ENCODE measurements around the gene DNAH11. TPM values are rescaled to one million over a fixed set of nuclear protein-coding genes. Genes with fewer than 3 reads are reported as not detected.

DNAH11 gene
- total and polyA plus RNA-seq, 2 donors (not counting 1 experiment from before 2014, with no cell fraction given) = 0.33 to 0.34 TPM

DNA sequence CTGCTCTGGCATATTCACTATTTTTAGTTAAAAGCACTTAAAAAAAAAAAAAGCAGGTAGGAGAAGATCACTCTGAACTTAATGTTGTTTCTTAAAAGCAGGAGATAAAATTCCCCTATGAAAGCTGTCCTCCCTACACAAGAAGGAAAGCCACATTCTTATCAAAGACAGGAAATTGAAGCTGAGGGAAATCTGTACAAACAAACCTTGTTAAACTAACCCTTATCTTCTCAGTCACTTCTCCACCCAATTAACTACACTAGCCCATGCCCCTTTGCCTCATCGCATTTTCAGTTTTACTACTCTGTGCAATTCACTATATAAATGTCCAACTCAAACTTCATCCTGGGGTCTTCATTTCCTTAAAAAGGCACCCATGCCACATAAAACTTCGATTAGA lies 405.5 kb downstream of the DNAH11 start:
- H3K27ac ChIP-seq (ENCODE audit: insufficient read depth, low read length) = no peak overlapping the region
- H3K36me3 ChIP-seq (ENCODE audit: control insufficient read depth, insufficient read depth, low read length) = no peaks in the 10 kb centered on the region
- no peak for TF ChIP-seq EZH2 (IDR thresholded peaks at IDR 0.05; ENCODE audit: low read length, missing control alignments)
- TF ChIP-seq, protein P1, sequence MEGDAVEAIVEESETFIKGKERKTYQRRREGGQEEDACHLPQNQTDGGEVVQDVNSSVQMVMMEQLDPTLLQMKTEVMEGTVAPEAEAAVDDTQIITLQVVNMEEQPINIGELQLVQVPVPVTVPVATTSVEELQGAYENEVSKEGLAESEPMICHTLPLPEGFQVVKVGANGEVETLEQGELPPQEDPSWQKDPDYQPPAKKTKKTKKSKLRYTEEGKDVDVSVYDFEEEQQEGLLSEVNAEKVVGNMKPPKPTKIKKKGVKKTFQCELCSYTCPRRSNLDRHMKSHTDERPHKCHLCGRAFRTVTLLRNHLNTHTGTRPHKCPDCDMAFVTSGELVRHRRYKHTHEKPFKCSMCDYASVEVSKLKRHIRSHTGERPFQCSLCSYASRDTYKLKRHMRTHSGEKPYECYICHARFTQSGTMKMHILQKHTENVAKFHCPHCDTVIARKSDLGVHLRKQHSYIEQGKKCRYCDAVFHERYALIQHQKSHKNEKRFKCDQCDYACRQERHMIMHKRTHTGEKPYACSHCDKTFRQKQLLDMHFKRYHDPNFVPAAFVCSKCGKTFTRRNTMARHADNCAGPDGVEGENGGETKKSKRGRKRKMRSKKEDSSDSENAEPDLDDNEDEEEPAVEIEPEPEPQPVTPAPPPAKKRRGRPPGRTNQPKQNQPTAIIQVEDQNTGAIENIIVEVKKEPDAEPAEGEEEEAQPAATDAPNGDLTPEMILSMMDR (conservative IDR thresholded peaks at IDR 0.05 in 1 of 2, IDR thresholded peaks at IDR 0.05 in 1 of 2; ENCODE audit: low read depth in 1 of 2, low read length in 2 of 2) = no peak
- H3K4me1 ChIP-seq (ENCODE audit: control insufficient read depth, extremely low read depth, insufficient read depth, low read length) = peaks cover 2% of the 10 kb centered on the region
- no peak overlapping the region for H3K4me2 ChIP-seq (ENCODE audit: extremely low read depth, insufficient read depth, low read length)
- no peaks in the 10 kb centered on the region for H3K9me3 ChIP-seq (ENCODE audit: control insufficient read depth, insufficient read depth, low read depth, low read length)
- no peak overlapping the region for H3K4me3 ChIP-seq (replicated peaks in 1 of 4; ENCODE audit: control extremely low read depth in 1 of 4, insufficient read depth in 1 of 4, low read depth in 3 of 4, low read length in 4 of 4)
- no peaks in the 10 kb centered on the region for H3K27me3 ChIP-seq (ENCODE audit: control insufficient read depth, insufficient read depth, low read length)
- no peaks in the 10 kb centered on the region for H4K20me1 ChIP-seq (ENCODE audit: control insufficient read depth, extremely low read depth, insufficient read depth, low read length)
- H3K79me2 ChIP-seq (ENCODE audit: control insufficient read depth, insufficient read depth, low read length) = peaks cover under 1% of the 10 kb centered on the region
- H2AFZ ChIP-seq (ENCODE audit: low read length) = no peak overlapping the region
- DNase-seq (ENCODE audit: low read depth in 2 of 2) = no peak
- no peak overlapping the region for H3K9ac ChIP-seq (ENCODE audit: insufficient read depth, low read length)

DNA sequence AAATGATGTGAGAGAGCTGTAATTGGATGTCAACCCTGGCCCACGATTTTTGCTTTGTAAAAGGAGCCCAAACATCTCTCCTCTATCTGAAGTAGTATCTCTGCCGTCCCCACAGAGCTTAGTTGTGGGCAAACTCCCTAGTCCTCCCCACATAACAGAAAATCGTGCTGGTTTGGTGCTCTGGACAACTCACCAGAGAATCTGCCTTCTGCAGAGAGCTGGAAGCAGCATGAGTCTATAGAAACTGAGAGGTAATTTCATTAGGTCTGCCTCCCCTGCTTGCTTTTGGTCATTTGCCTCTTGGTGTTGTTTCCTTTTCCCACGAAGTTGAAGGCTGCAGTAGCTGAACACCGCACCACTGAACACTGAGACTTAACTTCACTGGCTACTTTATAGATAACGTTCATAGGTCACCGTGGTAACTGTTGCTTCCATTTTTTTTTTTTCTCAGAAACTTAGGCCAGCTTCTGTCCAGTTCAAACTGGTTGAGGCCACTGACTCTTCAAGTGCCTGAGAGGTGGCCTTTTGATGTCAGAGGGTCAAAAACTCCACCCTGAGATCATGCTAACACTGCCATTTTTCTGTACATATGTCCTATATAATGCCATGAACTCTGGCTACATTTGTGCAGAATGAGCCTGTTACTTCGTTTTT lies 406.2 kb downstream of the DNAH11 start:
- Histone ChIP-seq H3K4me1 (ENCODE audit: control insufficient read depth, extremely low read depth, insufficient read depth, low read length) (peaks cover 2% of the 10 kb centered on the region), H3K4me2 (ENCODE audit: extremely low read depth, insufficient read depth, low read length) (no peak overlapping the region), H3K4me3 (replicated peaks in 1 of 4; ENCODE audit: control extremely low read depth in 1 of 4, insufficient read depth in 1 of 4, low read depth in 3 of 4, low read length in 4 of 4) (no peak overlapping the region), H3K79me2 (ENCODE audit: control insufficient read depth, insufficient read depth, low read length) (no peaks in the 10 kb centered on the region), H2AFZ (ENCODE audit: low read length) (no peak overlapping the region), H3K9ac (ENCODE audit: insufficient read depth, low read length) (no peak overlapping the region), H4K20me1 (ENCODE audit: control insufficient read depth, extremely low read depth, insufficient read depth, low read length) (no peaks in the 10 kb centered on the region), H3K36me3 (ENCODE audit: control insufficient read depth, insufficient read depth, low read length) (no peaks in the 10 kb centered on the region), H3K9me3 (ENCODE audit: control insufficient read depth, insufficient read depth, low read depth, low read length) (no peaks in the 10 kb centered on the region), H3K27me3 (ENCODE audit: control insufficient read depth, insufficient read depth, low read length) (no peaks in the 10 kb centered on the region), H3K27ac (ENCODE audit: insufficient read depth, low read length) (no peak overlapping the region)
- no peak for DNase-seq (ENCODE audit: low read depth in 2 of 2)
- TF ChIP-seq, protein P1 (conservative IDR thresholded peaks at IDR 0.05 in 1 of 2, IDR thresholded peaks at IDR 0.05 in 1 of 2; ENCODE audit: low read depth in 1 of 2, low read length in 2 of 2) = no peak
- TF ChIP-seq EZH2 (IDR thresholded peaks at IDR 0.05; ENCODE audit: low read length, missing control alignments) = no peak

Other genes starting within 250 kb of the DNAH11 start
- 4.9 and 8.8 TPM in 2 replicates for gene SP4, start 115.0 kb upstream of the DNAH11 start, total RNA-seq
- 2.7 and 2.9 TPM in 2 replicates for gene SP4, start 115.0 kb upstream of the DNAH11 start, polyA plus RNA-seq

All from fibroblast of lung (primary cell).